Prostate gland (tissue), 2 donors: Measurements from ENCODE around the gene MTMR11. TPM values are rescaled to one million over a fixed set of nuclear protein-coding genes. Genes with fewer than 3 reads are reported as not detected.
"Not testable (repeated sequence)": the region's sequence is repeated elsewhere in the genome, so short reads cannot be mapped to it uniquely, and the experiment has no call there.

Source experiments
- DNase-seq: peaks from one replicate; pipeline ENCODE4 v3.0.0-alpha.2; 2019; ENCODE audit warnings: low spot score
- H3K27ac ChIP-seq, 2 donors: fragments of 200-600 bp; sonication (generic); 2 replicates each; pipeline ENCODE4 v1.5.1; 2017 to 2019
- H3K27me3 ChIP-seq: fragments of 200-600 bp; sonication (generic); replicated peaks from 2 replicates; pipeline ENCODE4 v1.5.1; 2019; ENCODE audit not compliant: insufficient read depth
- H3K36me3 ChIP-seq, 2 donors: fragments of 200-600 bp; sonication (generic); 1 replicate in 1 of 2; 2 replicates in 1 of 2; pipeline versions ENCODE4 v1.5.1 to v1.8.1; 2017 to 2019
- H3K4me1 ChIP-seq: fragments of 200-600 bp; sonication (generic); replicated peaks from 2 replicates; pipeline ENCODE4 v1.5.1; 2019
- H3K4me3 ChIP-seq, 2 donors: fragments of 200-600 bp; sonication (generic); 2 replicates each; pipeline ENCODE4 v1.5.1; 2017 to 2019
- H3K9me3 ChIP-seq: fragments of 200-600 bp; sonication (generic); 2 replicates; pipeline ENCODE4 v1.5.1; 2017
- POLR2A ChIP-seq: fragments of 450-650 bp; IDR thresholded peaks from one replicate; pipeline ENCODE4 v1.6.1; 2016; ENCODE audit warnings: antibody characterized with exemption, mild to moderate bottlenecking
- POLR2AphosphoS5 ChIP-seq: sonication (generic); formaldehyde crosslinking; IDR thresholded peaks from one replicate; pipeline ENCODE4 v1.6.1; 2017; ENCODE audit warnings: antibody characterized with exemption
- WGBS: methylation state at CpG from one replicate; pipeline ENCODE4 v1.1.5; 2018; 5-methylcytosine and 5-hydroxymethylcytosine counted together
- intact Hi-C: fragments of 100-400 bp; cut with DNase I; formaldehyde crosslinking; loops from one replicate; pipeline ENCODE4 v1.14.2; 2022
- total RNA-seq, 2 donors: library from RNA; depleted of rRNA; stranded (reverse); fragments of >200 nt; gene quantifications; one replicate each; pipeline ENCODE4 v1.1.0, GENCODE V29; 2016
- TF ChIP-seq, protein P1 (sequence below), 4 experiments: fragments of 200-600 bp in 2 of 4; fragments of 450-650 bp in 2 of 4; sonication (generic) in 2 of 4; IDR thresholded peaks; 1 replicate in 3 of 4; 2 replicates in 1 of 4; pipeline ENCODE4 v1.5.1; 2016 to 2019; ENCODE audit warnings: antibody characterized with exemption in 4 of 4, mild to moderate bottlenecking in 2 of 4, moderate library complexity in 2 of 4

The MTMR11 gene
- total RNA-seq, 2 donors from 2014 or later, result 2.6 to 25.5 TPM

DNA sequence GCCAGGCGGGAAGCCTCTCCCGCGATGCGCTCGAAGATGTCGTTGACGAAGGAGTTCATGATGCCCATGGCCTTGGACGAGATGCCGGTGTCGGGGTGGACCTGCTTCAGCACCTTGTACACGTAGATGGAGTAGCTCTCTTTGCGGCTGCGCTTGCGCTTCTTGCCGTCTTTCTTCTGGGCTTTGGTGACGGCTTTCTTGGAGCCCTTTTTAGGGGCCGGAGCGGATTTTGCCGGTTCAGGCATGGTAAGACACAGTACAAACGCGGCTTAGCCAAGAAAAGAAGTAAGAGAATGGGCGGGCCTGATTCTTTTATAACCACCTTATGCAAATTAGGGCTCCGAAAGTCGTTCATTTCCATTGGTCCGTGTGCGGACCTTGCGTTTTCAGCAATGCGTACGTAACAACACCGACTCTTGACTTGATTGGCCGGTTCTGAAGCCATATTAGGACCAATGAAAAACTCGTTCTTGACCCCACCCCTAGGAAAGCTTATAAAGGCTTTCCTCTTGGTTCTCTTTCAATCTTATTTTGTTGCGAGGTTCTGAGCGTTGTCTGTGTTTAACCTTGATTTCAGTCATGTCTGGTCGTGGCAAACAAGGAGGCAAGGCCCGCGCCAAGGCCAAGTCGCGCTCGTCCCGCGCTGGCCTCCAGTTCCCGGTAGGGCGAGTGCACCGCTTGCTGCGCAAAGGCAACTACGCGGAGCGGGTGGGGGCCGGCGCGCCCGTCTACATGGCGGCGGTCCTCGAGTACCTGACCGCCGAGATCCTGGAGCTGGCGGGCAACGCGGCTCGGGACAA lies 50.1 kb downstream of the MTMR11 start:
- H3K36me3 ChIP-seq, result no peaks in the 10 kb centered on the region
- no peaks in the 10 kb centered on the region for H3K4me1 ChIP-seq
- intact Hi-C loops, result no loop called here
- peak; percentile 100 for TF ChIP-seq POLR2AphosphoS5
- TF ChIP-seq, protein P1, sequence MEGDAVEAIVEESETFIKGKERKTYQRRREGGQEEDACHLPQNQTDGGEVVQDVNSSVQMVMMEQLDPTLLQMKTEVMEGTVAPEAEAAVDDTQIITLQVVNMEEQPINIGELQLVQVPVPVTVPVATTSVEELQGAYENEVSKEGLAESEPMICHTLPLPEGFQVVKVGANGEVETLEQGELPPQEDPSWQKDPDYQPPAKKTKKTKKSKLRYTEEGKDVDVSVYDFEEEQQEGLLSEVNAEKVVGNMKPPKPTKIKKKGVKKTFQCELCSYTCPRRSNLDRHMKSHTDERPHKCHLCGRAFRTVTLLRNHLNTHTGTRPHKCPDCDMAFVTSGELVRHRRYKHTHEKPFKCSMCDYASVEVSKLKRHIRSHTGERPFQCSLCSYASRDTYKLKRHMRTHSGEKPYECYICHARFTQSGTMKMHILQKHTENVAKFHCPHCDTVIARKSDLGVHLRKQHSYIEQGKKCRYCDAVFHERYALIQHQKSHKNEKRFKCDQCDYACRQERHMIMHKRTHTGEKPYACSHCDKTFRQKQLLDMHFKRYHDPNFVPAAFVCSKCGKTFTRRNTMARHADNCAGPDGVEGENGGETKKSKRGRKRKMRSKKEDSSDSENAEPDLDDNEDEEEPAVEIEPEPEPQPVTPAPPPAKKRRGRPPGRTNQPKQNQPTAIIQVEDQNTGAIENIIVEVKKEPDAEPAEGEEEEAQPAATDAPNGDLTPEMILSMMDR (IDR thresholded peaks at IDR 0.05), result peak in 2 of 4 experiments; percentile 36 to 37
- TF ChIP-seq POLR2A, result peak; percentile 99
- H3K9me3 ChIP-seq, result no peaks in the 10 kb centered on the region
- peak overlapping the region; percentile 72 to 81 for H3K4me3 ChIP-seq
- peak; percentile 97 for DNase-seq
- WGBS, result under 1% methylated on average over 58 of the region's 62 CpGs
- H3K27ac ChIP-seq, result peak overlapping the region; percentile 99
- H3K27me3 ChIP-seq, result no peaks in the 10 kb centered on the region

DNA sequence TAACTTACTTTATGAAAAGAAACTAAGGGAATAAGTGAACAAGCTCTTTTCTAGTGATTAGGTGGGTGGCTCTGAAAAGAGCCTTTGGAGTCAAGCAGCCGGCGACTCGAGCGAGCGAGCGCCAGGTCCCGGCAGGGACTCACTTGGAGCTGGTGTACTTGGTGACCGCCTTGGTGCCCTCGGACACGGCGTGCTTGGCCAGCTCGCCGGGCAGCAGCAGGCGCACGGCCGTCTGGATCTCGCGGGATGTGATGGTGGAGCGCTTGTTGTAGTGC lies 50.6 kb downstream of the MTMR11 start:
- H3K9me3 ChIP-seq, H3K36me3 ChIP-seq, DNase-seq, H3K27me3 ChIP-seq, H3K4me1 ChIP-seq, intact Hi-C loops: not testable (repeated sequence)
- Histone ChIP-seq H3K4me3 (peak overlapping the region; percentile 72 to 81), H3K27ac (peak overlapping the region; percentile 95 to 99)
- WGBS, result 0% methylated on average over 19 of the region's 19 CpGs

DNA sequence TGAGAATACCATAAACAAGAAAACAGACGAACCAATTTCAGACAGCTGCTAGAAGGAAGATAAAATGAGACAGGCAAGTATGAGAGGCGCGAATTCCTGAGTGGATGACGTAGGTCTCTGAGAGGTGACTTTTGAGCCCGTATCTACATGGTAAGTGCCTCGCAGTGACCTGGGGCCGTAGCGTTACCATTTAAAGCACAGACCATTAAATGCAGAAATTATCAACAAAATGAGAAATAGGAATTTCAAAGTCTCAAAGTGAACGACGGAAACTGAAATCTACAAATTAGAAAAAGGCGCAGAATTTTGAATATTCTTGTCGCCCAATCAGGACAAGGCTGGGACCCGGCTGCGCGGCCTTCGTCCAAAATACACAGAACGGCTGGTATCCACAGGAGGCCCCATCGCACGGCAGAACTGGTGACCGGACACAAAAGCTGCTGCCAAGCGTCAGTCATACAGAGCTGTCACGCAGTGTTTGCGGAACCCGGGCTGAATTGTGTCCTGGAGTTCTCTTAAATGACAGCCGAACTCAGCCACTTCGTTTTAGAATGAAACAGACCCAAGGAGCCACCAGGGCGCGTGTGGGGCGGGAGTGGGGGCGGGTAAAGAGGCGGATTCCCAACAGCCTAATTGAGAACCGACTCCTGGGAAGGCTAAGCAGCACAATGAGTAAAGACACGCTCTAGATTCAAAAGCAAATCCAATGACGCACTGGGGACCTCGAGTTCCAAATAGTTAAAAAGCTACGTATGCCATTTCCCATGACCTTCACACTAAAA lies 51.1 kb downstream of the MTMR11 start:
- TF ChIP-seq, protein P1 (IDR thresholded peaks at IDR 0.05), result no peak
- TF ChIP-seq POLR2AphosphoS5, result peak; percentile 83
- peak; percentile 60 for TF ChIP-seq POLR2A
- intact Hi-C loops, result no loop called here
- Histone ChIP-seq H3K27ac (peak overlapping the region; percentile 95 to 99), H3K4me3 (peak overlapping the region; percentile 72 to 81), H3K4me1 (no peaks in the 10 kb centered on the region), H3K27me3 (no peaks in the 10 kb centered on the region), H3K36me3 (no peaks in the 10 kb centered on the region), H3K9me3 (no peaks in the 10 kb centered on the region)
- WGBS, result under 1% methylated on average over 36 of the region's 36 CpGs
- peak; percentile 91 for DNase-seq

DNA sequence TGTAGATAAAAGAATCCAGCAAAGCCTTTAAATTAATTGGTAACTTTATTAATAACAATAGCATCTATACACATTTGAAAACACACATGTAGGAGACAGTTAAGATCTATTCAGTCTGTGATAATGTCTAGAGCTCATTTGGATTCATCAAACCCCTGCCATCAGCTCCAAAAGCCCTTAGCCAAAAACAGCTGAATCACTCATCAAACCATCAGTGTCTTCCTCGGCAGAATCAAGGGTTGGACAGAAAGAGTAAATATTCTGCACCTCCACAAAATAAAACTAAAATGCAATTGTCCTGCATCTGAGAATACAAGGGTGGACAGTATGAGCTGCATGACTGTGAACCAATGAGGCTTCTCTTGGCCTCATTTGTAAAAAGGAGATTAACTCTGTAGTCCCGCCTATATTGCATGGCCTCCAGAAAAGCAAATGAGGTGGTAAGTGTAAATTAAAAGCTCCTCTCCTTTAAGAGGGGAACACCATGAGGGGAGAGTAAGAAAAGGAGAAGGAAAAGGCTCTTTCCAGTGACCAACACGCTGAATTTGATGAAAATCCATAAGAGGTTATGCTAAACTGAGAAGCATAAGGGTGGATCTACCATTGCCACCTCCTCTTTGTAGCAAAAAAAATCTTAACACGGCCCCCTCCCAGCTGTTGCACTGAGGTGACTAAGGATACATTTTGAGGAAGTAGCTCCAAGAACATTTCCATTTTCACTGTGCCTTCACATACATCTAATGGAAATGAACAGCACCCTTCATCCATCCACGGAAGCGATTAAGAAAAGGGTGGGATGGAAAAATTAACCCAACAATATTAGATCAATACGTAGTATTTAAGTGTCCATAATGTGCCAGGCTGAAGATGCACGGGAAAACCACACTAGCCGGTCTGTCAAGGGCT lies 52.0 kb downstream of the MTMR11 start:
- WGBS, result 6% methylated on average over 9 of the region's 9 CpGs
- intact Hi-C loops, result no loop called here
- TF ChIP-seq POLR2A (peak; percentile 1), POLR2AphosphoS5 (peak; percentile 40)
- TF ChIP-seq, protein P1 (IDR thresholded peaks at IDR 0.05), result no peak
- Histone ChIP-seq H3K27ac (peak overlapping the region; percentile 95 to 99), H3K4me3 (peak overlapping the region; percentile 72 to 81), H3K27me3 (no peaks in the 10 kb centered on the region), H3K4me1 (no peaks in the 10 kb centered on the region), H3K36me3 (no peaks in the 10 kb centered on the region), H3K9me3 (no peaks in the 10 kb centered on the region)
- no peak for DNase-seq
